ENCODE data around the gene DLG4. TPM values are rescaled to one million over a fixed set of nuclear protein-coding genes. Genes with fewer than 3 reads are reported as not detected.

DLG4 gene
- 93.7 TPM for polyA plus RNA-seq (2013, experiment 1 of 4)
- polyA plus RNA-seq (2013, experiment 2 of 4): 92.1 TPM
- polyA plus RNA-seq (2013, experiment 3 of 4): 73.8 TPM
- 80.9 TPM for polyA plus RNA-seq (2013, experiment 4 of 4)

DNA sequence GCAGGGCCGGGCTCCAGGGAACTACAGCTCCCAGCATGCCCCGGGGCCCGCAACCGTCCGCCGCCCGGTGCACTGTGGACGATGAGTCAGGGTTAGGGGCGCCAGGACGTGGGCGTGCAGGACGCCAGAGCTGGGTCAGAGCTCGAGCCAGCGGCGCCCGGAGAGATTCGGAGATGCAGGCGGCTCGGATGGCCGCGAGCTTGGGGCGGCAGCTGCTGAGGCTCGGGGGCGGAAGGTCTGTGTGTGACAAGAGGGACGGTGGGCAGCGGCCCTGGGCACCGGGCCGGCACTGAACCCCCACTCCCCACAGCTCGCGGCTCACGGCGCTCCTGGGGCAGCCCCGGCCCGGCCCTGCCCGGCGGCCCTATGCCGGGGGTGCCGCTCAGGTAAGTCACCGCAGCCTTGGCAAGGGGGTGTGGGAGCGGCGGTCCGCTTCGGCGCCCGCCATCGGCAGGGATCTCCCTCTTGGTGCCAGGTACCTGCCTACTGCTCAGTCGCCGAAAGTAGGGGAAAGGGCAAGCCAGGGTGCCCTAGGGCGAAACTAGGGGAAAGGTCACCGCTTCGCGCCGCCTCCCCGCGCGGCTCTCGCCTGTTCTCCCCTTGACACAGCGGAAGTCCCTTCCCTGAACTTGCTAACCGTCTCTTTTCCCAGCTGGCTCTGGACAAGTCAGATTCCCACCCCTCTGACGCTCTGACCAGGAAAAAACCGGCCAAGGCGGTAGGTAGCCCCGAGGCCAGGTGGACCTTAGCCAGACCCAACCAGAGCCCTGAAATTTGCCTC lies at the start of gene DLG4, which contains the start of gene ACADVL:
Gene DLG4 (minus strand): TSS at position 25 of the 781 bp plus-strand sequence.
Gene ACADVL (plus strand): TSS at position 127 of the 781 bp plus-strand sequence. CDS start 47 bp downstream, at position 174.
- Histone ChIP-seq H3K27me3 (ENCODE audit: control insufficient read depth, insufficient read depth, low read length, poor library complexity, severe bottlenecking) (no peaks in the 10 kb centered on the region), H3K9me3 (ENCODE audit: control insufficient read depth, low read length) (no peaks in the 10 kb centered on the region), H3K27ac (ENCODE audit: insufficient read depth, low read depth, low read length, poor library complexity, severe bottlenecking) (peak within 1 kb of the TSS; percentile 75), H3K4me3 (ENCODE audit: insufficient read depth, low read depth, low read length) (peak within 1 kb of the TSS; percentile 87), H3K4me1 (ENCODE audit: control insufficient read depth, insufficient read depth, low read length) (peaks cover 36% of the 10 kb centered on the region), H3K36me3 (ENCODE audit: control insufficient read depth, insufficient read depth, low read length) (peaks cover 24% of the 10 kb centered on the region)
- 1% methylated on average over 63 of the region's 63 CpGs for WGBS, 2 experiments

DNA sequence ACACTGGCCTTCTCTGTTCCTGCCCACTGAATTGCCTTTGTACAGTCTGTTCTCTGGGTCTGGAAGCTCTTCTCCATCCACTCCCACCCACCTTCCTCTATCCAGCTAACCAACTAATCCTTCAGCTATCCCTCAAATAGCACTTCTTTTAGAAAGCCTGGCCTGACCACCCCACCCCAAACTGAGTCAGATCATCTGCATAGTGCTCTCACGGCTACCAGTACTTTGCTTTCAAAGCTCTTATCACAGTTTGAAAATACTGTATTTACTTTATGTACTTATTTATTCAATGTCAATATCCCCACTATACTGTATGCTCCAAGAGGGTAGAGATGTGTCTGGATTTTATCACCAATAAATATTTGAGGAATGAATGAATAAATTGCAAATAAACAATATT lies 47.1 kb upstream of the DLG4 start:
- Histone ChIP-seq H3K4me3 (ENCODE audit: insufficient read depth, low read depth, low read length) (no peak overlapping the region), H3K4me1 (ENCODE audit: control insufficient read depth, insufficient read depth, low read length) (peaks cover 5% of the 10 kb centered on the region), H3K27ac (ENCODE audit: insufficient read depth, low read depth, low read length, poor library complexity, severe bottlenecking) (no peak overlapping the region), H3K36me3 (ENCODE audit: control insufficient read depth, insufficient read depth, low read length) (no peaks in the 10 kb centered on the region), H3K9me3 (ENCODE audit: control insufficient read depth, low read length) (no peaks in the 10 kb centered on the region), H3K27me3 (ENCODE audit: control insufficient read depth, insufficient read depth, low read length, poor library complexity, severe bottlenecking) (peaks cover 31% of the 10 kb centered on the region)
- 85% methylated on average over 1 of the region's 1 CpG; no CpG with 5 or more reads in 1 of the 2 experiments for WGBS, 2 experiments

DNA sequence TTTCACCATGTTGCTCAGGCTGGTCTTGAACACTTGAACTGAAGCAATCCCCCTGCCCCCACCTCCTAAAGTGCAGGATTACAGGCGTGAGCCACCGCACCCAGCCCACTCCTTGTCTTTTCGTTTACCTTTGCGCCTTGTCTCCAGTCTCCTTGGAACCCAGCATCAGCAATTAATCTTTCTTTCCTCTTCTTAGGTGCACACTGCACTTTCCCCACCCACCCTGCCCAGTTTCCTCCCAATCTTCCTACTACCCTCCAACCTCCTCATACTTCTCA lies 44.1 kb upstream of the DLG4 start:
- H3K9me3 ChIP-seq (ENCODE audit: control insufficient read depth, low read length): no peaks in the 10 kb centered on the region
- peaks cover 9% of the 10 kb centered on the region for H3K4me1 ChIP-seq (ENCODE audit: control insufficient read depth, insufficient read depth, low read length)
- no peak overlapping the region for H3K27ac ChIP-seq (ENCODE audit: insufficient read depth, low read depth, low read length, poor library complexity, severe bottlenecking)
- H3K36me3 ChIP-seq (ENCODE audit: control insufficient read depth, insufficient read depth, low read length): no peaks in the 10 kb centered on the region
- H3K27me3 ChIP-seq (ENCODE audit: control insufficient read depth, insufficient read depth, low read length, poor library complexity, severe bottlenecking): peaks cover 50% of the 10 kb centered on the region
- WGBS, 2 experiments: 61 to 77% methylated on average over 4 of the region's 4 CpGs
- H3K4me3 ChIP-seq (ENCODE audit: insufficient read depth, low read depth, low read length): no peak overlapping the region

DNA sequence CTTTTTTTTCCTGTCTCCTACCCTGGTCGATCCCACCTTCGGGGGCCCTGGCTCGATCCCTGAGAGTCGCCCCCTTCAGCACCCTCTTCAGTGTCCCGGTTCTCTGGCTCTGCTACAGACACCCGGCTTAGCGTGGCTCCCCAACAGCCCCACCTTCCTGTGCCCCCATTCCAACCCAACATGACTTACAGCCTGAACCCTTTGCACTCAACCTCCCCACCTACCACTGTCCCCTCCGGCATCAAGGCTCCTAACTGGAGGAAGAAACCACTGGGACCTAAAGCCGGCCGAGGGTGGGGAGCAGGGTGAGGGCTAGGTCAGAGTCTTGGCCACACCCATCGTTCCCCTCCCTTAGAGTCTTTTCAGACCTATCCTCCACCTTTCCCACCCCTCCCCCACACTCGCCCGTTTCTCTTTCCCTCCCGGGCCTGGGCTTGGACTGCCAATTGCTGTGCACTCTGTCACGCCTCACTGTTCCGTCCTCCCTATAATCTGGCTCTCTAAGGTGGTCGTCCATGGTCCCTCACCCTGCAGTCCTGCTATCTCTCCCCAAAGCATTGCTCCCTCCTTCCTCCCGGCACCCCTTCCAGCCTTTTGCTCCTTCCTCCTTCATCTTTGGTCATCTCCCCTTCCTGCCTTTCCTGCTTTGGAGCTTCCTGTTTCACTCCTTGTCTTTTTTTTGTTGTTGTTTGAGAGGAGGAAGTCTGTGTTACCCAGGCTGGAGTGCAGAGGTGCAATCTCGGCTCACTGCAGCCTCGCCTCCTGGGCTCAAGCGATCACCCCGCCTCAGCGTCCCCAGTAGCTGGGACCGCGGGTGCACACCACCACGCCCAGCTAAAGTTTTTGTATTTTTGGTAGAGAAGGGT lies 43.5 kb upstream of the DLG4 start:
- Histone ChIP-seq H3K27me3 (ENCODE audit: control insufficient read depth, insufficient read depth, low read length, poor library complexity, severe bottlenecking) (peaks cover 50% of the 10 kb centered on the region), H3K9me3 (ENCODE audit: control insufficient read depth, low read length) (no peaks in the 10 kb centered on the region), H3K27ac (ENCODE audit: insufficient read depth, low read depth, low read length, poor library complexity, severe bottlenecking) (no peak overlapping the region), H3K4me1 (ENCODE audit: control insufficient read depth, insufficient read depth, low read length) (peaks cover 9% of the 10 kb centered on the region), H3K4me3 (ENCODE audit: insufficient read depth, low read depth, low read length) (peak overlapping the region; percentile 30), H3K36me3 (ENCODE audit: control insufficient read depth, insufficient read depth, low read length) (no peaks in the 10 kb centered on the region)
- WGBS, 2 experiments: 16 to 18% methylated on average over 26 of the region's 26 CpGs

DNA sequence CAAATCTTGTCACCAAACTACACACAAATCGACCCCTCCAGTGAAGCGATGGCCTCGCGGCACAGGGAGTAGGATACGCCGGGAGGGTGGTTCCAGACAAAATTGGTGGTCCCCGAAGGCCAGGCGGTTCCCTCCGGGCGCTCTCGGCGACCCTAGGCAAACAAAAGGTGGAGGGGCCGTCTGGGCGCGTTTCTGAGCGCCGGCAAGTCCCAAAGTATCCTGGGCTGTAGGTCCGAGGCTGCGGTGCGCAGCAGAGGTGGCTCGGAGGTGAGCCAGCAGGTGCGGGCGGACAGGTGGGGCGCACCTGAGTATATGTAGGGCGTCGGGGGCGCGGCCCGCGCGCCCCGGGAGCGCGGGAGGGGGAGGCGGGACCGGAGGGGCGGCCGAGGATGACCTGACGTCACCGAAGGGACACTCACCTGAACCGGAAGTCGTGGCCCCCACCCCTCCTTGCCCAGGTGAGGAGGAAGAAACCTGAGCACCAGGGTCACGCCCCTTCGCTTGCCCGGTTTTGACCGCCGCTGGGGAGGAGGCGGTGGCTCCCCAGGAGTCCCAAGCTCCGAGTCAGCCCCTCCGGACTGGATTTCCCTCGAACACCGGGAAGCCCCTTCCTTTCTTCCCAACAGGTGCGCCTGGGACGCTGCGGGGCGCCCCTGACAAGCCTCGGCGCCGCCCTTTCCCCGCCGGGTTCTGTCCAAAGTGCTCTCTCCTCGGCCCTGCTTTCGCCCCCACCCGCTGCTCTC lies 42.7 kb upstream of the DLG4 start, which contains the start of gene CLDN7:
Gene CLDN7 (minus strand): TSS at position 287 of the 743 bp plus-strand sequence. CDS start 435 bp downstream, outside the sequence.
- Histone ChIP-seq H3K4me1 (ENCODE audit: control insufficient read depth, insufficient read depth, low read length) (peaks cover 9% of the 10 kb centered on the region), H3K27me3 (ENCODE audit: control insufficient read depth, insufficient read depth, low read length, poor library complexity, severe bottlenecking) (peaks cover 50% of the 10 kb centered on the region), H3K36me3 (ENCODE audit: control insufficient read depth, insufficient read depth, low read length) (no peaks in the 10 kb centered on the region), H3K4me3 (ENCODE audit: insufficient read depth, low read depth, low read length) (peak within 1 kb of the TSS; percentile 33), H3K27ac (ENCODE audit: insufficient read depth, low read depth, low read length, poor library complexity, severe bottlenecking) (no peak within 1 kb of the TSS), H3K9me3 (ENCODE audit: control insufficient read depth, low read length) (no peaks in the 10 kb centered on the region)
- WGBS, 2 experiments: 1 to 2% methylated on average over 64 of the region's 64 CpGs

DNA sequence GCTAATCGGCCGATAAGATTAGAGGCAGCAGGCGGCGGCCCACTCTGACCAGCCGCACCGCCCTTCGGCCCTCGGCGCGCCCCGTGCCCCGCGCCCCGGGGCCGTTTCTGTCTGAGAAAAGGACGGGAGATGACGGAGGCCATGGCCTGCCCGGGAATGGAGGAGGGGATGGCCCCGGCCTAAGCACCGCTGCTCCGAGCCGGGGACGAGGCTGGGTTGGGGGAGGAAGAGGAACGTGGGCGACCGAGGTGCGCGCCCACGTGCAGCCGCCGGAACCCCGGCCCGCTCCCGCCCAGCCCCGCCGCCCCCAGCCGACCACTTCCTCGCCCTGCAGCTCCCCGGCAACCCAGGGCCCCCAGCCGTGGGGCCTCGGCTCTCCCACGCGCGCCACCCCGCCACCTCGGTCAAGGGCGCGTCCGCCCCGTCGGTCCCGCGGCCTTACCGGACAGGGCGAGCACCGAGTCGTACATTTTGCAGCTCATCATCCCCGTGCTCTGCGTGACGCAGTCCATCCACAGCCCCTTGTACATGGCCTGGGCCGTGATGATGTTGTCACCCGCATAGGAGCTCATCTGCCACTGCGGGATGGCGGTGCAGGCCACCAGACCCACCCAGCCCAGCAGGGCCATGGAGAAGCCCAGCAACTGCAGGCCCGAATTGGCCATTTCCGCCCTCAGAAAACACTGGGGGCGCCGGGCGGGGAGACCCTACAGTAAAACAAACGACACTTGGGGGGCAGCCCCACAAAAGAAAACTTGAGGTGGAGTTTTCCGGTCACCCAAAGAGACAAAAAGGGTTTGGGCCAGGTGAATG lies 41.9 kb upstream of the DLG4 start:
- H3K4me3 ChIP-seq (ENCODE audit: insufficient read depth, low read depth, low read length): peak overlapping the region; percentile 33

DNA sequence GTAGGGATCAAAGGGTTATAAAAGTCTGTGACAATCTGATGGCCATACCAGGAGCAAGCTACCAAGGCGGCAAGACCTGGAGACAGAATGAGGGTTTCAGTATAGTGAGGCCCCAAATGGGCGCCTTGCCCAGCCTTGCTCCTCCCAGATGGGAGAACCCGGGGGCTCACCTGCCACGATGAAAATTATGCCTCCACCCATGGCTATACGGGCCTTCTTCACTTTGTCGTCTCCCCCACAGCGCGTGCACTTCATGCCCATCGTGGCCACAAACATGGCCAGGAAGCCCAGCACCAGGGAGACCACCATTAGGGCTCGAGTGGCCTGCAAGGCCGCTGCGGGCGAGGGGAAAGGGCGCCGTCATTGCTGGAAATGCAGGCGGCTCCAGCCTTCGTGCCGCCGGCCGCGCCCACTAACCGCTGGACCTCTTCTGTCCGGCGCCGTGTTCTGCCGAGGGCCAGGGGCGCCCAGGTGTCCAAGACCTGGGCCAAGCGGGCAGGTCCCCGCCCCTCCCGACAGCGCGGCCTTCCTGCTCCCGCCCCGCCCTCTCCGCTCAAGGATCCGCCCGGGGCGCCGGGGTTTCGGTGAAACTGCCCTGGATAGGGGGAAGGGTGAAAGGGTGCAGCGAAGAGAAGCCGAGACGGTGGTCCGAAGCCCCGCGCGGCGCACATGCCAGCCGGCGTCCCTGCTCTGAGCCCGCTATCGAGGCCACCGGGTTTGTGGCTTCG lies 41.2 kb upstream of the DLG4 start:
- no peak overlapping the region for H3K27ac ChIP-seq (ENCODE audit: insufficient read depth, low read depth, low read length, poor library complexity, severe bottlenecking)
- H3K36me3 ChIP-seq (ENCODE audit: control insufficient read depth, insufficient read depth, low read length): peaks cover 7% of the 10 kb centered on the region
- H3K27me3 ChIP-seq (ENCODE audit: control insufficient read depth, insufficient read depth, low read length, poor library complexity, severe bottlenecking): peaks cover 50% of the 10 kb centered on the region
- peaks cover 9% of the 10 kb centered on the region for H3K4me1 ChIP-seq (ENCODE audit: control insufficient read depth, insufficient read depth, low read length)
- 11 to 13% methylated on average over 54 of the region's 54 CpGs for WGBS, 2 experiments
- no peaks in the 10 kb centered on the region for H3K9me3 ChIP-seq (ENCODE audit: control insufficient read depth, low read length)
- peak overlapping the region; percentile 33 for H3K4me3 ChIP-seq (ENCODE audit: insufficient read depth, low read depth, low read length)

More for the DNA sequence above, 41.9 kb upstream of the DLG4 start:
- 7 to 9% methylated on average over 71 of the region's 71 CpGs for WGBS, 2 experiments
- Histone ChIP-seq H3K27ac (ENCODE audit: insufficient read depth, low read depth, low read length, poor library complexity, severe bottlenecking) (no peak overlapping the region), H3K4me1 (ENCODE audit: control insufficient read depth, insufficient read depth, low read length) (peaks cover 9% of the 10 kb centered on the region), H3K27me3 (ENCODE audit: control insufficient read depth, insufficient read depth, low read length, poor library complexity, severe bottlenecking) (peaks cover 50% of the 10 kb centered on the region), H3K9me3 (ENCODE audit: control insufficient read depth, low read length) (no peaks in the 10 kb centered on the region), H3K36me3 (ENCODE audit: control insufficient read depth, insufficient read depth, low read length) (peaks cover 3% of the 10 kb centered on the region)

DNA sequence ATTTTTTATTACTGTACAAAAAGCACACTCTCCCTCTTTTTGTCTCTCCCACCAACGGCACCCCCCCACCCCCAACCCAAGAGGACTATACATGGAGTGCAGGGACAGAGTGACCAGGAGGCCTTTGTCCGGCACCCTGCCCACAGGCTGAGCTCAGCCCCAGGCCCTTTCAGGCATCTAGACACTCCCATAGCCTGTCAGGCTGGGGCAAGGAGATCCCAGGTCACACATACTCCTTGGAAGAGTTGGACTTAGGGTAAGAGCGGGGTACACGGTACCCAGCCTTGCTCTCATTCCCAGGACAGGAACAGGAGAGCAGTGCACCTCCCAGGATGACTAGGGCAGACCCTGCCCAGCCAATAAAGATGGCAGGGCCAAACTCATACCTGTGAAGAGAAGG lies 40.5 kb upstream of the DLG4 start:
- H3K27me3 ChIP-seq (ENCODE audit: control insufficient read depth, insufficient read depth, low read length, poor library complexity, severe bottlenecking): peaks cover 50% of the 10 kb centered on the region
- peaks cover 9% of the 10 kb centered on the region for H3K4me1 ChIP-seq (ENCODE audit: control insufficient read depth, insufficient read depth, low read length)
- no peaks in the 10 kb centered on the region for H3K9me3 ChIP-seq (ENCODE audit: control insufficient read depth, low read length)
- WGBS, 2 experiments: 92 to 97% methylated on average over 4 of the region's 4 CpGs
- peaks cover 11% of the 10 kb centered on the region for H3K36me3 ChIP-seq (ENCODE audit: control insufficient read depth, insufficient read depth, low read length)
- no peak overlapping the region for H3K4me3 ChIP-seq (ENCODE audit: insufficient read depth, low read depth, low read length)
- no peak overlapping the region for H3K27ac ChIP-seq (ENCODE audit: insufficient read depth, low read depth, low read length, poor library complexity, severe bottlenecking)

DNA sequence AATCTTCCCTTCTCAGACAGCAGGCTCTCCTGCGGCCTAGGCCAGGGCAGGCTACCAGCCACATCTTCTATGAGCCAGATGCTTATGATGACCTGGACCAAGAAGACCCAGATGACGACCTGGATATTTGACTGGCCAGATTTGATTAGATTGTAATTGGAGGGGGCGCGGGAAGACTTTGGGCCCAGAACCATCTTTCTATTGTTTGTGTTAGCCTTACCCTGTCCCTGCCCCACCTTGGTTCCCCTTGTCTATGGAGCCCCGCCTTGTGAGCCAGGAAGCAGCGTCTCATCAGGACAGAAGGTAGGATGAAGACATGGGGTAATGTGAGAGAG lies 39.9 kb upstream of the DLG4 start:
- Histone ChIP-seq H3K4me1 (ENCODE audit: control insufficient read depth, insufficient read depth, low read length) (peaks cover 9% of the 10 kb centered on the region), H3K27ac (ENCODE audit: insufficient read depth, low read depth, low read length, poor library complexity, severe bottlenecking) (no peak overlapping the region), H3K36me3 (ENCODE audit: control insufficient read depth, insufficient read depth, low read length) (peaks cover 13% of the 10 kb centered on the region), H3K9me3 (ENCODE audit: control insufficient read depth, low read length) (no peaks in the 10 kb centered on the region), H3K4me3 (ENCODE audit: insufficient read depth, low read depth, low read length) (no peak overlapping the region), H3K27me3 (ENCODE audit: control insufficient read depth, insufficient read depth, low read length, poor library complexity, severe bottlenecking) (peaks cover 47% of the 10 kb centered on the region)
- 90 to 94% methylated on average over 6 of the region's 6 CpGs for WGBS, 2 experiments
